K562 (cell line): Measurements from ENCODE around the gene NF1. TPM values are rescaled to one million over a fixed set of nuclear protein-coding genes. Genes with fewer than 3 reads are reported as not detected.

Experiments used
- ATAC-seq: fragments of 200-7000 bp; cut with Tn5 transposase; 3 replicates; pipeline ENCODE4 v1.9.1; 2020; ENCODE audit warnings: moderate library complexity
- BruUV-seq: library from RNA; stranded (reverse); fragments of 400-500 nt; replicated peaks from 2 replicates; lab custom pipeline; 2021; lab: Mats Ljungman, UMichigan
- CTCF ChIA-PET: fragments of 300-600 bp; formaldehyde crosslinking; extraction: SDS; loops from one replicate; lab custom pipeline; 2021; ENCODE audit warnings: low intra/inter-chr PET ratio; lab: Yijun Ruan, JAX
- POLR2A ChIA-PET: fragments of 300-600, 350-650 bp; sonication (Branson Sonifier 250); formaldehyde crosslinking; extraction: SDS; loops from one replicate; lab custom pipeline; 2021; ENCODE audit warnings: antibody characterized with exemption, inconsistent platforms; lab: Yijun Ruan, JAX
- DNase-seq, 4 experiments: peaks; one replicate each; pipeline versions ENCODE4 v3.0.0 to v3.0.0-alpha.2; 2011 to 2018; ENCODE audit warnings: low spot score in 3 of 4, mixed read lengths in 3 of 4; ENCODE audit errors: extremely low read depth in 1 of 4
- FAIRE-seq: peaks from 2 replicates; lab custom pipeline; 2011; peaks lifted over from hg19 to GRCh38; lab: Jason Lieb, UNC
- H2AFZ ChIP-seq: 2 replicates; pipeline ENCODE4 v1.6.0; 2011; ENCODE audit warnings: low read depth, low read length, control low read depth, inconsistent platforms
- H3K27ac ChIP-seq: fragments of 200-600 bp; 3 replicates; pipeline ENCODE4 v1.8.0; 2011; ENCODE audit warnings: low read depth, mild to moderate bottlenecking, control low read depth, inconsistent platforms, low read length, moderate library complexity, mixed read lengths; ENCODE audit errors: extremely low read depth
- H3K27me3 ChIP-seq, 2 experiments: fragments of 300-600 bp in 1 of 2; 2 replicates in 1 of 2; 3 replicates in 1 of 2; pipeline versions ENCODE4 v1.6.0 to v1.8.0; 2011; ENCODE audit warnings: inconsistent platforms in 2 of 2, low read length in 2 of 2, mild to moderate bottlenecking in 1 of 2, mixed read lengths in 1 of 2, moderate library complexity in 1 of 2; ENCODE audit not compliant: control insufficient read depth in 2 of 2, insufficient read depth in 2 of 2
- H3K36me3 ChIP-seq: fragments of 300-600 bp; 3 replicates; pipeline ENCODE4 v1.8.0; 2011; ENCODE audit warnings: mild to moderate bottlenecking, low read length, inconsistent platforms; ENCODE audit not compliant: control insufficient read depth, insufficient read depth
- H3K4me1 ChIP-seq, 2 experiments: fragments of 200-600 bp in 1 of 2; replicated peaks in 1 of 2; 2 replicates in 1 of 2; 3 replicates in 1 of 2; pipeline versions ENCODE4 v1.5.1 to v1.8.0; 2011; ENCODE audit warnings: inconsistent platforms in 2 of 2, low read length in 2 of 2, mild to moderate bottlenecking in 1 of 2, mixed read lengths in 1 of 2, moderate library complexity in 1 of 2; ENCODE audit not compliant: control insufficient read depth in 2 of 2, insufficient read depth in 2 of 2
- H3K4me2 ChIP-seq: 2 replicates; pipeline ENCODE4 v1.6.1; 2011; ENCODE audit warnings: low read length, control low read depth, inconsistent platforms, mixed read lengths; ENCODE audit not compliant: insufficient read depth
- H3K4me3 ChIP-seq: fragments of 200-600 bp; sonication (generic), shearing (Covaris generic); 2 replicates; pipeline ENCODE4 v1.5.1; 2016; ENCODE audit warnings: control low read depth, inconsistent platforms
- H3K79me2 ChIP-seq: fragments of 200-600 bp; 3 replicates; pipeline ENCODE4 v1.8.0; 2011; ENCODE audit warnings: low read length, inconsistent platforms; ENCODE audit not compliant: control insufficient read depth, insufficient read depth
- H3K9ac ChIP-seq, 2 experiments: 2 replicates each; pipeline versions ENCODE4 v1.6.0 to v1.6.1; 2011; ENCODE audit warnings: low read depth in 2 of 2, low read length in 2 of 2, control low read depth in 1 of 2, inconsistent platforms in 1 of 2, mild to moderate bottlenecking in 1 of 2, mixed read lengths in 1 of 2; ENCODE audit not compliant: insufficient read depth in 1 of 2
- H3K9me1 ChIP-seq: one replicate; pipeline ENCODE4 v1.6.0; 2011; ENCODE audit warnings: inconsistent platforms, mild to moderate bottlenecking, low read length, moderate library complexity; ENCODE audit not compliant: control insufficient read depth, insufficient read depth
- H3K9me3 ChIP-seq: replicated peaks from 2 replicates; pipeline ENCODE4 v1.5.1; 2011; ENCODE audit warnings: low read depth, low read length, inconsistent platforms; ENCODE audit not compliant: control insufficient read depth, insufficient read depth
- H4K20me1 ChIP-seq: replicated peaks from 2 replicates; pipeline ENCODE4 v1.6.1; 2011; ENCODE audit warnings: low read length, inconsistent platforms, mixed read lengths; ENCODE audit not compliant: control insufficient read depth, insufficient read depth
- ADNP ChIP-seq: fragments of 200-800 bp; sonication (Bioruptor generic); IDR thresholded peaks from 2 replicates; pipeline ENCODE4 v1.6.1; 2016; ENCODE audit warnings: missing genetic modification characterization, missing compliant biosample characterization
- BMI1 ChIP-seq: fragments of 150-350 bp; IDR thresholded peaks from 2 replicates; pipeline ENCODE4 v1.6.1; 2014; ENCODE audit warnings: low read length
- RBM34 ChIP-seq: fragments of 200-400 bp; formaldehyde crosslinking; IDR thresholded peaks from 2 replicates; pipeline ENCODE4 v1.6.1; 2018; ENCODE audit warnings: low read length, borderline replicate concordance; ENCODE audit not compliant: insufficient read depth
- RBM39 ChIP-seq: fragments of 200-400 bp; formaldehyde crosslinking; optimal IDR thresholded peaks from 2 replicates; pipeline ENCODE3; 2018; ENCODE audit warnings: low read depth, low read length
- TCF7L2 ChIP-seq: fragments of 150-350 bp; IDR thresholded peaks from 2 replicates; pipeline ENCODE4 v1.6.1; 2016; ENCODE audit warnings: low read depth, mild to moderate bottlenecking, low read length, moderate library complexity
- TRIM28 ChIP-seq: fragments of 450-650 bp; IDR thresholded peaks from 2 replicates; pipeline ENCODE4 v1.6.1; 2017
- ZNF184 ChIP-seq: sonication (generic); formaldehyde crosslinking; IDR thresholded peaks from 2 replicates; pipeline ENCODE4 v1.5.0; 2020; ENCODE audit warnings: missing genetic modification reagents
- ZNF445 ChIP-seq: fragments of 250-450 bp; sonication (Bioruptor Pico); IDR thresholded peaks from 2 replicates; pipeline ENCODE4 v1.4.0; 2020; ENCODE audit warnings: low read depth, mild to moderate bottlenecking, moderate library complexity
- WGBS: fragments of 100-300 bp; shearing (Covaris generic); methylation state at CpG from one replicate; pipeline ENCODE4 v1.1.6; 2016; ENCODE audit warnings: low coverage, mixed read lengths; ENCODE audit not compliant: insufficient coverage; ENCODE audit errors: missing lambda C conversion rate; 5-methylcytosine and 5-hydroxymethylcytosine counted together
- in situ Hi-C: fragments of 300-500 bp; cut with MboI; formaldehyde crosslinking; loops from 4 replicates; pipeline ENCODE4 v1.15.0; 2018; ENCODE audit warnings: inconsistent platforms, mixed read lengths
- intact Hi-C: fragments of 100-400 bp; cut with micrococcal nuclease; formaldehyde crosslinking; loops from 2 replicates; pipeline ENCODE4 v1.14.2; 2022
- polyA plus RNA-seq, 8 experiments: library from polyadenylated mRNA; depleted of rRNA in 4 of 8; stranded (reverse) in 5 of 8; unstranded in 3 of 8; fragments of >200 nt; fragmentation: Nextera tagmentation in 2 of 8; fragmentation: Illumina TruSeq in 1 of 8; extraction: Ambion mirVana in 2 of 8; extraction: Trizol in 1 of 8; gene quantifications; 2 replicates each; pipeline versions ENCODE4 v1.2.1 to v1.2.3, GENCODE V29; 2011 to 2014; ENCODE audit warnings: inconsistent platforms in 1 of 8, missing spikeins in 1 of 8
- total RNA-seq, 7 experiments: library from RNA; depleted of rRNA in 6 of 7; stranded (reverse); fragments of >200 nt in 6 of 7; fragmentation: Illumina TruSeq in 2 of 7; extraction: Trizol in 2 of 7; gene quantifications; 2 replicates each; pipeline versions ENCODE4 v1.2.1 to v1.2.3, GENCODE V29; 2011 to 2021; ENCODE audit warnings: low replicate concordance in 1 of 7

NF1 gene
- total and polyA plus RNA-seq, 9 of the 15 experiments (the other 6 are each of a cell fraction or from before 2014, with no cell fraction given), result 3.4 to 41.9 (median 24.3) TPM

GRCh38 chr17:31387438-31387837, 292.7 kb downstream of the NF1 start:
- H3K27me3 ChIP-seq, result peaks cover 4 to 34% of the 10 kb centered on the region in 2 experiments; a peak in 3 of 5 replicates
- H3K4me2 ChIP-seq, result no peak overlapping the region
- H3K27ac ChIP-seq, result no peak overlapping the region
- no peaks in the 10 kb centered on the region for H3K79me2 ChIP-seq
- H3K4me3 ChIP-seq, result no peak overlapping the region
- H3K36me3 ChIP-seq, result no peaks in the 10 kb centered on the region
- ChIA-PET POLR2A (no interaction called here), CTCF (no interaction called here)
- no peak for FAIRE-seq
- H3K9me1 ChIP-seq, result no peaks in the 10 kb centered on the region
- in situ Hi-C loops (loop anchor here (10.0 kb wide), 1 partner anchor 373 kb away; no protein-coding TSS in a partner anchor), intact Hi-C loops (no loop called here)
- TF ChIP-seq ADNP (no peak), ZNF445 (CRISPR knock-in tag) (no peak), BMI1 (no peak), RBM39 (no peak), RBM34 (no peak)
- no peak overlapping the region for H2AFZ ChIP-seq
- no TSS peak for BruUV-seq
- no peaks in the 10 kb centered on the region for H3K9me3 ChIP-seq
- H3K4me1 ChIP-seq, result peaks cover 0 to 20% of the 10 kb centered on the region in 2 experiments; a peak in 3 of 5 replicates
- no peak for DNase-seq
- no peaks in the 10 kb centered on the region; the same call in none of the 2 replicates for H4K20me1 ChIP-seq
- WGBS, result 14% methylated on average over 12 of the region's 12 CpGs
- ATAC-seq, result no peak
- H3K9ac ChIP-seq, result no peak overlapping the region

- DNase-seq, result no peak
- Histone ChIP-seq H3K4me3 (no peak overlapping the region), H3K9ac (no peak overlapping the region), H3K9me3 (no peaks in the 10 kb centered on the region), H3K27ac (no peak overlapping the region)
- no peak for FAIRE-seq
- BruUV-seq, result no TSS peak
- intact Hi-C loops, result loop anchor here (2.0 kb wide), 1 partner anchor 128 kb away; no protein-coding TSS in a partner anchor
- in situ Hi-C loops, result loop anchor here (10.0 kb wide), 1 partner anchor 374 kb away; no protein-coding TSS in a partner anchor
- TF ChIP-seq TRIM28 (no peak), ZNF184 (CRISPR knock-in tag) (no peak), TCF7L2 (no peak)
- TF ChIP-seq, all 486 proteins: peak for 0
- CTCF ChIA-PET, result interaction anchor here (2.8 kb wide), 1 partner anchor 138 kb away, joined by 22 read pairs; no protein-coding TSS in a partner anchor
- H3K36me3 ChIP-seq, result no peaks in the 10 kb centered on the region
- 9% methylated on average over 2 of the region's 2 CpGs for WGBS
- peaks cover 0 to 21% of the 10 kb centered on the region in 2 experiments; a peak in 3 of 5 replicates for H3K4me1 ChIP-seq
- H3K27me3 ChIP-seq, result peaks cover 11 to 43% of the 10 kb centered on the region in 2 experiments; a peak in 4 of 5 replicates
- no peak overlapping the region for H3K4me2 ChIP-seq
- H3K9me1 ChIP-seq, result no peaks in the 10 kb centered on the region
- H2AFZ ChIP-seq, result no peak overlapping the region
- ATAC-seq, result no peak
- H3K79me2 ChIP-seq, result no peaks in the 10 kb centered on the region
- no peaks in the 10 kb centered on the region; the same call in none of the 2 replicates for H4K20me1 ChIP-seq
- POLR2A ChIA-PET, result interaction anchor here (0.6 kb wide), 1 partner anchor 184 kb away, joined by 3 read pairs; no protein-coding TSS in a partner anchor
Observed at GRCh38 chr17:31388351-31388750, 293.6 kb downstream of the NF1 start.
